Activated CD8-positive, alpha-beta memory T cell treated with anti-CD3 and anti-CD28 coated beads for 36 hours (primary cell): Measurements from ENCODE around the gene RAET1L. TPM values are rescaled to one million over a fixed set of nuclear protein-coding genes. Genes with fewer than 3 reads are reported as not detected.
"Not testable (repeated sequence)": the region's sequence is repeated elsewhere in the genome, so short reads cannot be mapped to it uniquely, and the experiment has no call there.

ENCODE experiments used
- CTCF ChIA-PET: fragments of 350-600 bp; sonication (Branson Sonifier 250); formaldehyde crosslinking; loops from one replicate; lab custom pipeline; 2021; ENCODE audit warnings: antibody characterized with exemption; lab: Charles Lee
- POLR2A ChIA-PET: fragments of 350-600 bp; sonication (Branson Sonifier 250); formaldehyde crosslinking; loops from one replicate; lab custom pipeline; 2021; ENCODE audit warnings: antibody characterized with exemption; lab: Charles Lee
- total RNA-seq, 2 experiments: library from RNA; stranded (reverse); gene quantifications; one replicate each; pipeline ENCODE4 v1.2.3, GENCODE V29; 2021

Gene RAET1L
- total RNA-seq, 2 experiments from 2014 or later, result not detected

DNA sequence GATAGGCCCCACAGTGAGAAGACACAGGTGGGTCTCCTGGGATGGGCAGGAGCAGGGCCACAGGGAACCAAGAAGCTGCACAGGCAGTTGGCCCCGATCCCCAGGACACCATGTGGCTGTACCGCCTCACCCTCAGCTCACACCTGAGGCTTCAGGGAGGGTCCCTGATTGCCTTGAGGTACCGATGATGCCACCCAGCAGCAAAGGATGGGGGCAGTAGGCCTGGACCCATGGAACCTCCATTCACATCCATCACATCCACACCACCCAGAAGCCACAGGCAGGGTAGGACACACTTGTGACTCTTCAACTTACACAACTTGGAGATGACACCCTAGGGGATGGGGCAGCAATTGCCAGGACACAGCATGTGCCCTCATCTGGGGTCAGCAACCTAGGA is 21.7 kb downstream of the RAET1L start:
- CTCF ChIA-PET, POLR2A ChIA-PET: not testable (repeated sequence)

GRCh38 chr6:150002710-150003109 is 22.6 kb downstream of the RAET1L start:
- POLR2A ChIA-PET, result no interaction called here
- CTCF ChIA-PET, result no interaction called here

DNA sequence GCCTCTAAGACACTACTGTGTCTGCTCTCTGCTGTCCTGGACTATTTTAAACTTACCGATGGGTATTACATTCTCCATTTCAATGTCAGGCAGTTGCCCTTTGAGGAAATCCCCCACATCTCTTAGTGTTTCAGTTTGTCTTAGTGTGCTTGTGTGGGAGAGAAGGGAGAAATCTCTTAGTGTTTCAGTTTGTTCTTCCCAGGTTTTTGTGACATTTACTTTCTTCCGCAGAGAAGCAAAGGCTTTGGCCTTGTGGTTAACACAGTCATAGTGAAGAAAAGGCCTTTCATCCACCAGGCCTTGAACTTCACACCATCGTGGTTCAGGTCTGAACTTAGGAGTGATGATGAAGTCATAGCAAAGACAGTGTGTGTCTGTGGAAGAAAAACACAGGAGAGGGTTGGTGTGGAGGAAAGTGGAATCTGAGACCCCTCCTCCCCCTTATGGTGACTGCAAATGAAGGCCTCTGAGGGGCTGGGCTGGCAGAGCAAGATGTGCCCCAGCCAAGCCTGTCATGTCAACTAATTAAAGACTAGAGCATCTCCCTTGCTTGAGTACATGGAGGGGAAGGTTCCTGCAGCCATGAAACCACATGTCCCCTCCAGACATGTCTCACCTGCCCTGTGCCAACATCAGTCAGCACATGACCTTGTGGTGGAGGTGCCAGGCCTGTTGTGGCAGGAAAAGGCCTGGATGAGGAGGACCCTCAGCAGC is 23.9 kb downstream of the RAET1L start:
- POLR2A ChIA-PET, result interaction anchor here (0.5 kb wide), 1 partner anchor 180 kb away, joined by 3 read pairs; no protein-coding TSS in a partner anchor
- CTCF ChIA-PET, result no interaction called here

GRCh38 chr6:149999636-150000035 is 25.7 kb downstream of the RAET1L start:
- ChIA-PET POLR2A (interaction anchor here (0.9 kb wide), 1 partner anchor 52 kb away, joined by 4 read pairs; no protein-coding TSS in a partner anchor), CTCF (interaction anchor here (0.6 kb wide), 1 partner anchor 61 kb away, joined by 3 read pairs; no protein-coding TSS in a partner anchor)

GRCh38 chr6:149995971-149996370 is 29.4 kb downstream of the RAET1L start:
- ChIA-PET POLR2A (no interaction called here), CTCF (interaction anchor here (0.6 kb wide), 1 partner anchor 257 kb away, joined by 3 read pairs; no protein-coding TSS in a partner anchor)

- ChIA-PET POLR2A (no interaction called here), CTCF (no interaction called here)
Observed at GRCh38 chr6:149995235-149995750, 30.0 kb downstream of the RAET1L start.

DNA sequence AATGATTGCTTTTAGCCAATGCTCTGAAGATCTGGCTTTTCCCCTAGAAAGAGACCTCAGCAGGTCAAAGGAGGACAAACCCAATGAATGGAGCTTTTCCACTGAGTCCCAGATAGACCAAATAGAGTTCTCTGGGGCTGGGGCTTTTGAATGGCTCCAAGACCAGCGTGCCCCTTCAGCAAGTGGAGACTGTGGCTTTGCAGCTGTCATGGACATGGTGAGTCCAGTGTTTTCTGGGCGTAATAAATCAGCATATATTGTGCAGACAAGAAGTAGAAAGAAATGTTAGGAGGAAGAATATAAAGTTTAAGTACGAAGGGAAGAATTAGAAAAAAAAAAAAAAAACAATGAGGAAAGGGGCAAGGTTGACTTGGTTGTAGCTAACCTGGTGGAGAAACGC is 33.5 kb downstream of the RAET1L start:
- POLR2A ChIA-PET, result no interaction called here
- CTCF ChIA-PET, result interaction anchor here (0.6 kb wide), 1 partner anchor 202 kb away, joined by 3 read pairs; no protein-coding TSS in a partner anchor

GRCh38 chr6:149991472-149991795 is 33.9 kb downstream of the RAET1L start:
- POLR2A ChIA-PET, result not testable (repeated sequence)
- CTCF ChIA-PET, result interaction anchor here (0.6 kb wide), 1 partner anchor 201 kb away, joined by 3 read pairs; no protein-coding TSS in a partner anchor

GRCh38 chr6:149990661-149991471 is 34.5 kb downstream of the RAET1L start:
- CTCF ChIA-PET, result interaction anchor here (0.6 kb wide), 1 partner anchor 201 kb away, joined by 3 read pairs; no protein-coding TSS in a partner anchor
- POLR2A ChIA-PET, result no interaction called here

DNA sequence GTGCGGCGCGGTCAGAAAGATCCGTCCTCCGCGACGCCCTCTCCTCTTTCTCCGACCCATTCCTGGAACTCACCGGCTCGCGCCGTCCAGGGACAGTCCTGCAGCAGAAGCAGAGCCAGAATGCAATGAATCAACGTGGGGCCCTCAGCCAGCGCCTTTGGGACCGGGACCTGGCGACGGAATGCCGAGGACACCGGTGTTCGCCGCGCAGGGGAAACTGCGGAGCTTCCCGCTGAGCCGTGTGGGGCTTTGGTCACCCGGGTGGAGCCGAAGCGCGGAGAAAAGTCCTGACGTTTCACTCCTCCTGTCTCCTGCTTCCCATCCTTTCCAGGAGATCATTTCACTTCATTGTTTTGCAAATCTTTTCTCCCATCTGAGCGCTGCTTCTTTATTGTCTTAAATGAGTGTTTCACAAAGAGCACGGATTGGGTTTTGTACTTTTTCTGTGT is 35.1 kb downstream of the RAET1L start:
- POLR2A ChIA-PET, result no interaction called here
- CTCF ChIA-PET, result no interaction called here

DNA sequence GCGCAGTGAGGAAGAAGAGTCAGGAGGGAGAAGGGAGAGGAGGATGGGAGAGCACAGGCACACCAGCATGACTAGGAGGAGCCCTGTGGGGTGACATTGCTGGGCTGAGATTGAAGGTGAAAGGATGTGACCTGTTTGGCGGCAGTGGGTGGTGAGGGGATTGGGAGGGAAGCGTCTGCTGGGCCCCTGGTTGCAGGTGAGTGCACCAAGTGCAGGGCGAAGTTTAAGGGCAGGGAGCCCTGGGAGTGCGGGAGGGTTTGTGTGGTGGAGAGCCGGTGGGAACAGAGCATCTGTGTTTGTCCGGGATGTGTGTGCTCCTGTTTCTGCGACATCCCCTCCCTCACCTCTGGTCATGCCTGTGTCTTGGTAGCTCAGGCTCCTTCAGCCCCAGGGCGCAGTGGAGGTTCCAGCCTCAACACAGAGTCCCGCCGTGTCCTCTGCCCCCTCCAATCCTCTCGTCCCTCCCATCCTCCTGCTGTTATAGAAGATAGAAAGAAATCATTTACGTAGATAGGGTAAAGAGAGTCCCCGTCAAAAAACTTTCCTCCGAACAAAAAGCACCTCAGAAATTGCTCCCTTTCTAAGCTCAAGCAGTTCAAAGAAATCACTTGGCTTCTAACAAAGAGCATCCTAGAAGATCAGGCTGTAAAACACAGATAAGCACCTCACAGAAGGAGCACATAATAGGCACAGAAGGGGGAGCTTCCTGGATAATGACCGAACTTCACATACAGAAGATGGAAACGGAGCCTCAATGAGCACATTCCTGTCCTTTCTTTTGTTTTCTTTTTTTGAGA is 36.6 kb downstream of the RAET1L start:
- ChIA-PET POLR2A (no interaction called here), CTCF (no interaction called here)

DNA sequence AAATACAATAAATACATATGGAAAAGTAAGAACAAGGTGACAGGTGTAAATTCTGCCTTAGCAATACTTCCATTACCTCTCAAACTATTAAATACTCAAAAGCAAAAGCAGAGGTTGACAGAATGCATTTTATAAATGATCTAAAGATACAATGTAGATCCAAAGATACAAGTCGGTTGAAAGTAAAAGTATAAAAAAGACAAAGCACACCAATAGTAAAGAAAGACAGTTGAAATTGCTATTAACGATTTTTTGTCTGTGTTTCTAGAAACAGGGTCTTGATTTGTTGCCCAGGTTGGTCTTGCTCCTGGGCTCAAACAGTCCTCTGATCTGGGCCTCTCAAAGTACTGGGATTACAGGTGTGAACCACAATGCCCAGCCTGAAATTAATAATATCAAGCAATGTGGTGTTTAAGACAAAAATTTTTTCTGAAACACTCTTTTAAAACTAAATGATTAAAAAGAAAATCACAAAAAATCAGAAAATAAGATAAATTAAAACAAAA is 37.7 kb downstream of the RAET1L start:
- POLR2A ChIA-PET, result no interaction called here
- CTCF ChIA-PET, result no interaction called here

DNA sequence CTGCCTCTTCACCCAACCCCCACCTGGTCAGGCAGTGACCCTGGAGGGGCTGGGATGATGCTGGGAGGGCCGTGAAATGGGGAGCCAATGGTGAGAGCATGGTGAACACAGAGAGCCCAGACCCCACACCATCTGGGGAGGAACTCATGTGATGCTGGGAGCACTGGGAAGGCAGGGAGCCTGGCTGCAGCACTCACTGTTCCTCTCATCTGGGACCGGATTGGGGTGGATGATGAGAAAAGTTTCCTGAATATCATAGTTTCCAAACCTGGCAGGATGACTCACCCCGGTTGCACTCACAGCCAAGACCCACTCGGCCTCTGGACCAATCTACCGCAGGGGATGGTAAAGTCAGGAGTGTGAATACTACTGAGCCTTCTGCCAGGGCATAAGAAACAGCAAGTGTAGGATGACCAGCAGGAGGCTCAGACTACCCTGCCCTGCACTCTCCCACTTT is 39.8 kb downstream of the RAET1L start:
- CTCF ChIA-PET, result no interaction called here
- POLR2A ChIA-PET, result no interaction called here

- CTCF ChIA-PET, result no interaction called here
- POLR2A ChIA-PET, result no interaction called here
Observed at GRCh38 chr6:149984773-149985172, 40.6 kb downstream of the RAET1L start.

- ChIA-PET CTCF (no interaction called here), POLR2A (interaction anchor here (0.9 kb wide), 1 partner anchor 58 kb away, joined by 5 read pairs; no protein-coding TSS in a partner anchor)
Observed at GRCh38 chr6:149983145-149983544, 42.2 kb downstream of the RAET1L start.

DNA sequence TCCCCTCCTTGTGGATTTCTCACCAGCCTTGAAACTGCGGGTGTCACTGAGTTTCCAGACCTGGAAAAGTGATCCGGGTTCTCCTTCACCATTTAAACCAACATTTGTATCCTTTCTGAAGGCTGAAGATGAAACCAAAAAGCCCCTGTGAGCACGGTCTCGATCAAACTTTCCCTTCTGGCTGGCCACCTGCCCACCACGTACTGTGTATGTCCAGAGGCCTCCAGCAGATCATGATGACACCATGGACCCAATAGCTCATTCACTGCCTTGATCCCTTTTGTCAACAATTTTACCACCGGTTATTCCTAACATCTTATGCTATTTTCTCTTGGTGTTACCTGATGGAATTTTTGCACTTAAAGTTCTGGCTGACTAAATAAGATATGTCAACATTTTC is 46.0 kb downstream of the RAET1L start:
- ChIA-PET POLR2A (no interaction called here), CTCF (no interaction called here)

GRCh38 chr6:149978610-149979009 is 46.7 kb downstream of the RAET1L start:
- ChIA-PET POLR2A (no interaction called here), CTCF (no interaction called here)

DNA sequence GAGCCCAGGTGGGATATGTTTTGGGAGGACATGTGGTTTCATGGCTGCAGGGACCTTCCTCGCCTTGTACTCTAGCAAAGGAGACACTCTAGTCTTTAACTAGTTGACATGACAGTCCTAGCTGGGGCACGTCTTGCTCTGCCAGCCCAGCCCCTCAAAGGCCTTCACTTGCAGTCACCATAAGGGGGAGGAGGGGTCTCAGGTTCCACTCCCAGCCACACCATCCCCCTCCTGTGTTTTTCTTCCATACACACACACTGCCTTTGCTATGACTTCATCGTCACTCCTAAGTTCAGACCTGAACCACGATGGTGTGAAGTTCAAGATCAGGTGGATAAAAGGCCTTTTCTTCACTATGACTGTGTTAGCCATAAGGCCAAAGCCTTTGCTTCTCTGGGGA is 48.1 kb downstream of the RAET1L start:
- POLR2A ChIA-PET, result no interaction called here
- CTCF ChIA-PET, result no interaction called here

GRCh38 chr6:149975400-149975799 is 49.9 kb downstream of the RAET1L start:
- CTCF ChIA-PET, result no interaction called here

More at GRCh38 chr6:149975400-149975799, 49.9 kb downstream of the RAET1L start:
- POLR2A ChIA-PET, result no interaction called here
